Astrocyte (in vitro differentiated cells and primary cell): ENCODE results near the gene SENP3. TPM values are rescaled to one million over a fixed set of nuclear protein-coding genes. Genes with fewer than 3 reads are reported as not detected.
"Not testable (repeated sequence)": the region's sequence is repeated elsewhere in the genome, so short reads cannot be mapped to it uniquely, and the experiment has no call there.

Experiments
- DNase-seq: peaks from one replicate; pipeline ENCODE4 v3.0.0-alpha.2; 2010; ENCODE audit warnings: low read depth
- FAIRE-seq: peaks from 2 replicates; lab custom pipeline; 2011; peaks lifted over from hg19 to GRCh38; lab: Jason Lieb, UNC
- H2AFZ ChIP-seq: 2 replicates; pipeline ENCODE4 v1.6.0; 2012; ENCODE audit warnings: low read depth, low read length, inconsistent platforms
- H3K27ac ChIP-seq: 2 replicates; pipeline ENCODE4 v1.5.1; 2011; ENCODE audit warnings: low read depth, low read length, inconsistent platforms
- H3K27me3 ChIP-seq: 2 replicates; pipeline ENCODE4 v1.6.0; 2011; ENCODE audit warnings: low read length, inconsistent platforms; ENCODE audit not compliant: insufficient read depth
- H3K36me3 ChIP-seq: 2 replicates; pipeline ENCODE4 v1.5.1; 2011; ENCODE audit warnings: low read length, inconsistent platforms; ENCODE audit not compliant: insufficient read depth
- H3K4me1 ChIP-seq: 2 replicates; pipeline ENCODE4 v1.5.1; 2011; ENCODE audit warnings: low read length, inconsistent platforms; ENCODE audit not compliant: insufficient read depth
- H3K4me2 ChIP-seq: 2 replicates; pipeline ENCODE4 v1.6.0; 2012; ENCODE audit warnings: low read length, inconsistent platforms
- H3K4me3 ChIP-seq: 2 replicates; pipeline ENCODE4 v1.5.1; 2011; ENCODE audit warnings: low read depth, mild to moderate bottlenecking, low read length, inconsistent platforms; ENCODE audit not compliant: insufficient read depth
- H3K79me2 ChIP-seq: 2 replicates; pipeline ENCODE4 v1.6.0; 2012; ENCODE audit warnings: mild to moderate bottlenecking, low read length, inconsistent platforms; ENCODE audit not compliant: insufficient read depth
- H3K9ac ChIP-seq: 2 replicates; pipeline ENCODE4 v1.6.0; 2012; ENCODE audit warnings: mild to moderate bottlenecking, low read length, inconsistent platforms
- H3K9me3 ChIP-seq: 2 replicates; pipeline ENCODE4 v1.5.1; 2012; ENCODE audit warnings: low read depth, mild to moderate bottlenecking, low read length, inconsistent platforms; ENCODE audit not compliant: insufficient read depth
- H4K20me1 ChIP-seq: 2 replicates; pipeline ENCODE4 v1.6.0; 2012; ENCODE audit warnings: low read length, inconsistent platforms; ENCODE audit not compliant: insufficient read depth
- H3K27ac Mint-ChIP-seq: one replicate; pipeline ENCODE4 v1.8.0; 2021; ENCODE audit warnings: mild to moderate bottlenecking, mixed read lengths; ENCODE audit not compliant: unreplicated experiment
- H3K27me3 Mint-ChIP-seq: one replicate; pipeline ENCODE4 v1.8.0; 2021; ENCODE audit warnings: low read depth, mixed read lengths; ENCODE audit not compliant: unreplicated experiment
- H3K36me3 Mint-ChIP-seq: one replicate; pipeline ENCODE4 v1.8.0; 2021; ENCODE audit warnings: low read depth, mixed read lengths; ENCODE audit not compliant: unreplicated experiment
- H3K4me1 Mint-ChIP-seq: one replicate; pipeline ENCODE4 v1.8.0; 2021; ENCODE audit warnings: low read depth, mixed read lengths; ENCODE audit not compliant: unreplicated experiment
- H3K4me3 Mint-ChIP-seq: one replicate; pipeline ENCODE4 v1.8.0; 2021; ENCODE audit warnings: mild to moderate bottlenecking, moderate library complexity, mixed read lengths; ENCODE audit not compliant: unreplicated experiment
- H3K9me3 Mint-ChIP-seq: one replicate; pipeline ENCODE4 v1.8.0; 2021; ENCODE audit warnings: mild to moderate bottlenecking, mixed read lengths; ENCODE audit not compliant: unreplicated experiment
- CTCF ChIP-seq: IDR thresholded peaks from 2 replicates; pipeline ENCODE4 v1.5.1; 2011; ENCODE audit warnings: low read depth, mild to moderate bottlenecking, inconsistent platforms, low read length, moderate library complexity; ENCODE audit not compliant: insufficient read depth
- EZH2 ChIP-seq: IDR thresholded peaks from 2 replicates; pipeline ENCODE4 v1.6.1; 2012; ENCODE audit warnings: mild to moderate bottlenecking, low read length, inconsistent platforms; ENCODE audit not compliant: insufficient read depth
- total RNA-seq: library from RNA; stranded (reverse); gene quantifications from 2 replicates; pipeline ENCODE4 v1.2.1, GENCODE V29; 2021

Gene SENP3
- total RNA-seq, 1 donor from 2014 or later, result 51.4 TPM

- H3K36me3 Mint-ChIP-seq, result peaks cover 30% of the 10 kb centered on the region
- FAIRE-seq (no peak), DNase-seq (no peak)
- Histone ChIP-seq H3K4me1 (peaks cover 38% of the 10 kb centered on the region), H3K27me3 (no peaks in the 10 kb centered on the region), H3K4me3 (no peak overlapping the region), H3K36me3 (peaks cover 44% of the 10 kb centered on the region), H3K9me3 (no peaks in the 10 kb centered on the region), H3K27ac (no peak overlapping the region), H2AFZ (no peak overlapping the region), H3K9ac (no peak overlapping the region), H3K79me2 (peaks cover 20% of the 10 kb centered on the region), H4K20me1 (peaks cover 44% of the 10 kb centered on the region), H3K4me2 (no peak overlapping the region)
- H3K9me3 Mint-ChIP-seq, result no peaks in the 10 kb centered on the region
- H3K4me3 Mint-ChIP-seq, result peak overlapping the region; percentile 54
- TF ChIP-seq EZH2 (no peak), CTCF (no peak)
- no peaks in the 10 kb centered on the region for H3K27me3 Mint-ChIP-seq
- peaks cover 27% of the 10 kb centered on the region for H3K4me1 Mint-ChIP-seq
- H3K27ac Mint-ChIP-seq, result peak overlapping the region; percentile 20
Observed at GRCh38 chr17:7592422-7593021, 30.8 kb downstream of the SENP3 start.

GRCh38 chr17:7593296-7593695 is 31.6 kb downstream of the SENP3 start:
- Mint-ChIP-seq H3K36me3 (peaks cover 30% of the 10 kb centered on the region), H3K4me1 (peaks cover 19% of the 10 kb centered on the region), H3K4me3 (no peak overlapping the region), H3K9me3 (no peaks in the 10 kb centered on the region), H3K27me3 (no peaks in the 10 kb centered on the region), H3K27ac (peak overlapping the region; percentile 87)
- Histone ChIP-seq H2AFZ (no peak overlapping the region), H3K79me2 (peaks cover 19% of the 10 kb centered on the region), H3K4me3 (no peak overlapping the region), H3K27ac (no peak overlapping the region), H3K9me3 (no peaks in the 10 kb centered on the region), H3K36me3 (peaks cover 44% of the 10 kb centered on the region), H3K4me2 (no peak overlapping the region), H3K27me3 (no peaks in the 10 kb centered on the region), H3K4me1 (peaks cover 30% of the 10 kb centered on the region), H4K20me1 (peaks cover 37% of the 10 kb centered on the region), H3K9ac (no peak overlapping the region)
- TF ChIP-seq CTCF (no peak), EZH2 (no peak)
- DNase-seq, result no peak
- no peak for FAIRE-seq

- FAIRE-seq, result peak; percentile 37
- H3K9ac ChIP-seq, H3K9me3 ChIP-seq, H3K27me3 ChIP-seq, H3K4me2 ChIP-seq, H3K27ac ChIP-seq, H3K4me3 Mint-ChIP-seq, H2AFZ ChIP-seq, DNase-seq, H3K9me3 Mint-ChIP-seq, H3K4me3 ChIP-seq, H3K27me3 Mint-ChIP-seq, H3K4me1 Mint-ChIP-seq, H3K79me2 ChIP-seq, H3K27ac Mint-ChIP-seq, H3K4me1 ChIP-seq: not testable (repeated sequence)
- H3K36me3 ChIP-seq, result peaks cover 56% of the 10 kb centered on the region
- peaks cover 28% of the 10 kb centered on the region for H4K20me1 ChIP-seq
- H3K36me3 Mint-ChIP-seq, result peaks cover 31% of the 10 kb centered on the region
Observed at GRCh38 chr17:7597561-7597960, 35.8 kb downstream of the SENP3 start.
